OCI-LY3 (cell line): Measurements from ENCODE around the gene RNF144A.
A peak's percentile ranks its signal among the peaks of the same experiment; 100 is the strongest.

Experiments
- H2AFZ ChIP-seq: fragments of 200-600, 300-600 bp; shearing (Covaris generic); 2 replicates; pipeline ENCODE4 v1.6.0; 2014; ENCODE audit warnings: antibody characterized with exemption, low read depth, low read length
- H3K27ac ChIP-seq: fragments of 200-600, 300-600 bp; sonication (generic); 2 replicates; pipeline ENCODE4 v1.5.1; 2014; ENCODE audit warnings: mild to moderate bottlenecking, low read length, moderate library complexity, mixed read lengths
- H3K27me3 ChIP-seq: fragments of 200-600, 300-600 bp; sonication (generic); 2 replicates; pipeline ENCODE4 v1.6.1; 2014; ENCODE audit warnings: low read depth, low read length, mixed read lengths
- H3K36me3 ChIP-seq: fragments of 200-600, 300-600 bp; sonication (generic); replicated peaks from 2 replicates; pipeline ENCODE3; 2014; ENCODE audit warnings: low read depth, low read length, mixed read lengths
- H3K4me1 ChIP-seq: fragments of 300-600, 200-600 bp; sonication (generic); 2 replicates; pipeline ENCODE4 v1.6.1; 2014; ENCODE audit warnings: low read length, mixed read lengths
- H3K4me2 ChIP-seq: fragments of 200-600, 300-600 bp; sonication (generic); 2 replicates; pipeline ENCODE4 v1.6.1; 2014; ENCODE audit warnings: low read length, mixed read lengths
- H3K4me3 ChIP-seq: fragments of 300-600, 200-600 bp; sonication (generic); 2 replicates; pipeline ENCODE4 v1.5.1; 2014; ENCODE audit warnings: antibody characterized with exemption, mild to moderate bottlenecking, low read length, moderate library complexity
- H3K79me2 ChIP-seq: fragments of 300-600, 200-600 bp; shearing (Covaris generic); 2 replicates; pipeline ENCODE4 v1.6.1; 2014; ENCODE audit warnings: mild to moderate bottlenecking, low read length, mixed read lengths
- H3K9ac ChIP-seq: fragments of 300-600, 200-600 bp; shearing (Covaris generic); 2 replicates; pipeline ENCODE4 v1.6.0; 2014; ENCODE audit warnings: mild to moderate bottlenecking, low read length, moderate library complexity
- H3K9me3 ChIP-seq: fragments of 200-600, 300-600 bp; shearing (Covaris generic); 2 replicates; pipeline ENCODE4 v1.6.1; 2014; ENCODE audit warnings: low read length, mixed read lengths; ENCODE audit not compliant: insufficient read depth
- H4K20me1 ChIP-seq: fragments of 200-600, 300-600 bp; sonication (generic); 2 replicates; pipeline ENCODE4 v1.6.1; 2016; ENCODE audit warnings: low read length, mixed read lengths; ENCODE audit not compliant: insufficient read depth
- EZH2phosphoT487 ChIP-seq: fragments of 200-600 bp; shearing (Covaris generic); IDR thresholded peaks from 2 replicates; pipeline ENCODE4 v1.6.1; 2018; ENCODE audit warnings: antibody characterized with exemption, mixed run types, low read depth
- TF ChIP-seq, protein P1 (sequence below): fragments of 200-600, 300-600 bp; sonication (generic); IDR thresholded peaks from 2 replicates; pipeline ENCODE4 v1.5.1; 2014; ENCODE audit warnings: antibody characterized with exemption, low read length, low read depth

The RNF144A gene

DNA sequence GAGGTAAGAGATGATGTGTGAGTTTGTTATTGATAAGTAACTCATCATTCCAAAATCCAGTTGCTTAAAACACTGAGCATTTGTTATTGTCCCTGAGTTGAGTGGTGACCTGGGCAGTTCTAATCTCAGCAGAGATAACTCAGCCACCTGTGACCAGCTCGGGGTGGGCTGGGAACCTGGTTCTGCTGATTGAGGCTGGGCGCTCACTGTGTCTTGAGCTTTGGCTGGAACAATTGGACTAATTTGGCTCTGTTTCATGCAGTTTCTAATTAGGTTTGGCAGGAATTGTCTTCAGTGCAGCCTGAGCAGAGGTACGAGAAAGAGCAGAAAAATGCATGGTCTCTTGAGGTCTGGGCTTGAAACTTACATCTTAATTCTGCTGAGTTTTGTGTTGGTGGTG, 144.7 kb downstream of the RNF144A start:
- H3K4me2 ChIP-seq, result no peak overlapping the region
- no peaks in the 10 kb centered on the region for H3K9me3 ChIP-seq
- H3K4me3 ChIP-seq, result no peak overlapping the region
- no peak overlapping the region for H3K9ac ChIP-seq
- peaks cover 35% of the 10 kb centered on the region for H3K27me3 ChIP-seq
- no peaks in the 10 kb centered on the region for H3K79me2 ChIP-seq
- no peaks in the 10 kb centered on the region for H4K20me1 ChIP-seq
- no peak for TF ChIP-seq EZH2phosphoT487
- TF ChIP-seq, protein P1, sequence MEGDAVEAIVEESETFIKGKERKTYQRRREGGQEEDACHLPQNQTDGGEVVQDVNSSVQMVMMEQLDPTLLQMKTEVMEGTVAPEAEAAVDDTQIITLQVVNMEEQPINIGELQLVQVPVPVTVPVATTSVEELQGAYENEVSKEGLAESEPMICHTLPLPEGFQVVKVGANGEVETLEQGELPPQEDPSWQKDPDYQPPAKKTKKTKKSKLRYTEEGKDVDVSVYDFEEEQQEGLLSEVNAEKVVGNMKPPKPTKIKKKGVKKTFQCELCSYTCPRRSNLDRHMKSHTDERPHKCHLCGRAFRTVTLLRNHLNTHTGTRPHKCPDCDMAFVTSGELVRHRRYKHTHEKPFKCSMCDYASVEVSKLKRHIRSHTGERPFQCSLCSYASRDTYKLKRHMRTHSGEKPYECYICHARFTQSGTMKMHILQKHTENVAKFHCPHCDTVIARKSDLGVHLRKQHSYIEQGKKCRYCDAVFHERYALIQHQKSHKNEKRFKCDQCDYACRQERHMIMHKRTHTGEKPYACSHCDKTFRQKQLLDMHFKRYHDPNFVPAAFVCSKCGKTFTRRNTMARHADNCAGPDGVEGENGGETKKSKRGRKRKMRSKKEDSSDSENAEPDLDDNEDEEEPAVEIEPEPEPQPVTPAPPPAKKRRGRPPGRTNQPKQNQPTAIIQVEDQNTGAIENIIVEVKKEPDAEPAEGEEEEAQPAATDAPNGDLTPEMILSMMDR, result no peak
- no peak overlapping the region for H3K27ac ChIP-seq
- no peak overlapping the region for H2AFZ ChIP-seq
- H3K36me3 ChIP-seq, result no peaks in the 10 kb centered on the region
- H3K4me1 ChIP-seq, result peaks cover 19% of the 10 kb centered on the region

DNA sequence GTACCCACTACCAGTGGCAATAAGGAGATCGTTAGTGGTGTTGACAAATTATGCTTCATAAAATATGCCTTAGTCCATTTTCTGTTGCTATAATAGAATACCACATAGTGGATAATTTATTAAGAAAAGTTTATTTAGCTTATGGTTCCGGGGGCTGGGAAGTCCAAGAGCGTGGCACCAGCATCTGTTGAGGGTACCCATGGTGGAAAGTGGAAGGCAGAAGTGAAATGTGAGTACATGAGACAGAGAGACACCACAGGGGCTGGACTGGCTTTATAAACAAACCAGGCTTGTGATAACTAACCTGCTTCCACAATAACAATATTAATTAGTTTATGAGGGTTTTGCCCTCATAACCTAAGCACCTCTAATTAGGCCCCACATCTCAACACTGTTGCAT, 146.6 kb downstream of the RNF144A start:
- peaks cover 4% of the 10 kb centered on the region; the same call in 1 of the 2 replicates for H3K4me1 ChIP-seq
- no peak overlapping the region for H3K4me3 ChIP-seq
- H4K20me1 ChIP-seq, result no peaks in the 10 kb centered on the region
- H3K9ac ChIP-seq, result no peak overlapping the region
- H3K9me3 ChIP-seq, result no peaks in the 10 kb centered on the region
- no peaks in the 10 kb centered on the region for H3K79me2 ChIP-seq
- peaks cover 29% of the 10 kb centered on the region for H3K27me3 ChIP-seq
- H3K4me2 ChIP-seq, result no peak overlapping the region
- no peak for TF ChIP-seq EZH2phosphoT487
- TF ChIP-seq, protein P1, result no peak
- no peak overlapping the region for H3K27ac ChIP-seq
- H3K36me3 ChIP-seq, result no peaks in the 10 kb centered on the region
- no peak overlapping the region for H2AFZ ChIP-seq

DNA sequence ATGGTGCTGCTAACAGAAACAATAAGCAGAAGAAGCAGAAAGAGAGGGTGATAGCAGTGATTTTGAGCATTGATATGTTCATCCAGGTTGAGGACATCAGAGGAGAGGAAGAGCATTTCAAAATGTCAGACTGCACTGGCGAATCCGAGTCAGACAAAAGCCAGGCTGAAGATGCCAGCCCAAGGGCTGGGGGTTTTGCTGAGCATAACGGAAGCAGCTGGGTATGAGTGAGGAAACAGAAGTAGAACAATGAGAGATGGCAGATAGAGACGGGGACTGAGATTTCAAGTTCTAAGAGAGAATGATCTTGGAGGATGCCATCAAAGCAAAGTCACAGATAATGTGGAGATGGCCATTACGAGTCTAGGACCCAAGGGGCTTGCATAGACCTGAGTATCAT, 151.2 kb downstream of the RNF144A start:
- TF ChIP-seq, protein P1, result no peak
- no peak for TF ChIP-seq EZH2phosphoT487
- H3K9ac ChIP-seq, result no peak overlapping the region
- no peaks in the 10 kb centered on the region for H3K36me3 ChIP-seq
- peaks cover 14% of the 10 kb centered on the region for H3K4me1 ChIP-seq
- 0 out of 2 replicates have a peak overlapping the region, but pooled peaks have one; percentile 3 for H3K4me2 ChIP-seq
- no peaks in the 10 kb centered on the region for H3K9me3 ChIP-seq
- no peak overlapping the region for H3K27ac ChIP-seq
- no peaks in the 10 kb centered on the region for H3K79me2 ChIP-seq
- H2AFZ ChIP-seq, result no peak overlapping the region
- H3K27me3 ChIP-seq, result peaks cover 5% of the 10 kb centered on the region; the same call in 1 of the 2 replicates
- no peak overlapping the region for H3K4me3 ChIP-seq
- no peaks in the 10 kb centered on the region for H4K20me1 ChIP-seq

DNA sequence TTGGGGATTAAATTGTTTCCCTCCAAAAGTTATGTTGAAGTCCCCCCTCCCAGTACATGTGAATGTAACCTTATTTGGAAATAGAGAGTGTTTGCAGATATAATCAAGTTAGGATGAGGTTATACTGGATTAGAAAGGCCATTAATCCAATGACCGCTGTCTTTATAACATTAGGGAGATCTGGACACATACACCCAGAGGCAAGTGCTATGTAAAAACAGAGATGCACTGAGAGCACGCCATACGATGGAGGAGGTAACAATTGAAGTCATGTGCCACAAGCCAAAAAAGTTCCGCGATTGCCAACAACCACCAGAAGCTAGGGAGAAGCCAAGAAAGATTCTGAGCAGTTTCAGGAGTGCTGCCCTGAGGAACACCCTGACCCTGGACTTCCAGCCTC, 153.3 kb downstream of the RNF144A start:
- no peak overlapping the region for H3K9ac ChIP-seq
- H3K27me3 ChIP-seq, result peaks cover 5% of the 10 kb centered on the region; the same call in 1 of the 2 replicates
- peaks cover 14% of the 10 kb centered on the region for H3K4me1 ChIP-seq
- no peak overlapping the region for H3K27ac ChIP-seq
- H3K4me3 ChIP-seq, result no peak overlapping the region
- no peaks in the 10 kb centered on the region for H3K36me3 ChIP-seq
- TF ChIP-seq, protein P1, result no peak
- no peak for TF ChIP-seq EZH2phosphoT487
- H4K20me1 ChIP-seq, result no peaks in the 10 kb centered on the region
- H3K79me2 ChIP-seq, result no peaks in the 10 kb centered on the region
- H3K4me2 ChIP-seq, result no peak overlapping the region
- H2AFZ ChIP-seq, result no peak overlapping the region
- no peaks in the 10 kb centered on the region for H3K9me3 ChIP-seq
